NCI-H1417 treated with DMSO at 0.1 percent for 48 hours (cell line): ENCODE results near the gene SEMA4A.
"Not testable (repeated sequence)": the region's sequence is repeated elsewhere in the genome, so short reads cannot be mapped to it uniquely, and the experiment has no call there.

Source experiments
- DNase-seq: peaks from one replicate; lab custom pipeline; 2025; lab: John Stamatoyannopoulos, UW

Gene SEMA4A

DNA sequence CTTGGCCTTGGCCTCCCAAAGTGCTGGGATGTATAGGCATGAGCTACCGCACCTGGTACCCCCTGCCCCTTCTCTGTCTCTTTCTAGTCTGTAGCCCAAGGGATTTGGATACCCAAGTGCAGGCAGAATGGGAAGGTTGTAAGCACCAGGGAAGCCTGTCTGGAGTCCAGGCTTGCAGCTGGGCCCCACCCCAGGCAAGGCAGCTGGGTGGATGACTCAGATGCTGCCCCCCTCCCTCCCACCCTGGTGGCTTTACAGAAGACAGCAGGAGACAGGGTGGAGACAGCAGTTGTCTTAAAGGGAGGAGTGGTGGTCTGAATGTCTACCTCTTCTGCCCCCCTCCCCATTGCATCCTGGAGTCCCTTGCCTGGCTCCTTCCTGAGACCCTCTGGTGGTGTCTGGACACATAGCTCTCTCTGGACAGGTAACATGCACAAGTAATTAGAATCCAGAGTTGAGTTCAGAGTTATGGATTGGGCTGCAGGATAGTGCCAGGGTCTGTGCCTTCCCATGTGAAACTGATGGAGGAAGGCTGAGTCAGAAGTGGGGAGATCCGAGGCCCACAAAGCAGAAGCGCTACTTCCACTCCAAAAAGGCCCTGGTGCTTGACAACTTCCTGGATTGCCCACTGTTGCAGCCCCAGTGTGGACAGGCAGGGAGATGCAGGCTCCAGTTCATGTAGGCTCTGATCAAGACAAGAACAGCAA lies 33.7 kb upstream of the SEMA4A start:
- no peak for DNase-seq

DNA sequence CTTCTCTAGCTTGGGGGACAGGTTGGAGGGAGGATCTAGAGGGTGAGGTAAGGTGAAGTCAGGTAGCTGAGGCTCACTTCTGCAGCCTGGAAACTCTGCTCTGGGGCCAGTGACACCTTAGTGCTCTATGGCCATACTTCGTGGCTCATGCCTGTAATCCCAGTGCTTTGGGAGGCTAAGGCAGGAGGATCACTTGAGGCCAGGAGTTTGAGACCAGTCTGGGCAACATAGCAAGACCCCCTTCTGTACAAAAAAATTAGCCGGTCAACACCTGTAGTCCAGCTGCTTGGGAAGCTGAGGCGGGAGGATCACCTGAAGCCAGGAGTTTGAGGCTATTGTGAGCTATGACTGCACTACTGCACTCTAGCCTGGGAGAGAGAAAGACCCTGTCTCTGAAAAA lies 33.1 kb upstream of the SEMA4A start:
- DNase-seq = no peak

DNA sequence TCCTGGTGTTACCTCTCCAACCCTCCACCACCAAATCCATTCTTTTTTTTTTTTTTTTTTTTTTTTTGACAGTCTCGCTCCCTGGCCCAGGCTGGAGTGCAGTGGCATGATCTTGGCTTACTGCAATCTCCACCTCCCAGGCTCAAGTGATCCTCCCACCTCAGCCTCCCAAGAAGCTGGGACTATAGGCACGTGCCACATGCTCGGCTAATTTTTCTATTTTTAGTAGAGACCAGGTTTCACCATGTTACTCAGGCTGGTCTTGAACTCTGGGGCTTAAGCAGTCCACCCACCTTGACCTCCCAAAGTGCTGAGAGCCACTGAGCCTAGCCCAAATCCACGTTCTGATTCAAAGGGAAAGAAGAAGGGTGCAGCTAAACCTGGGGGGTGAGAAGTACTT lies 32.4 kb upstream of the SEMA4A start:
- not testable (repeated sequence) for DNase-seq

DNA sequence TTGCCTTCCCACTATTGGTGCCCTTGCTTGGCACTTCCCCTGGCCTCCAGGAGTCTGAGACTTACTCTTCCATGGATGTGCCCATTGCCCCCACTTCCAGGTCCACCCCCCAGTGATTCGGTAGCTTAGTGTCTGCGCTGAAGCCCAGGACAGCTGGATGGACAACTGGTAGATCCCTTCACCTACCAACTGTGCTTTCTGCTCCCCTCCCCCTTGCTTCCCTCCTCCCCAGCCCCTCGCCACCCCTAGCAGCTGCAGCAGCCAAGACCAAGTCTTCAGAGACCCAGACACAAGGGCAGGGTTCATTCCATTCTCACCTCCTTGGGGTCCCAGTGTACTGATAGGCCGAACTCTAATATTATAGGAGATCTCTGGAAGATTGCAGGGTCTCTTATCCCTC lies 31.9 kb upstream of the SEMA4A start:
- DNase-seq = no peak

DNA sequence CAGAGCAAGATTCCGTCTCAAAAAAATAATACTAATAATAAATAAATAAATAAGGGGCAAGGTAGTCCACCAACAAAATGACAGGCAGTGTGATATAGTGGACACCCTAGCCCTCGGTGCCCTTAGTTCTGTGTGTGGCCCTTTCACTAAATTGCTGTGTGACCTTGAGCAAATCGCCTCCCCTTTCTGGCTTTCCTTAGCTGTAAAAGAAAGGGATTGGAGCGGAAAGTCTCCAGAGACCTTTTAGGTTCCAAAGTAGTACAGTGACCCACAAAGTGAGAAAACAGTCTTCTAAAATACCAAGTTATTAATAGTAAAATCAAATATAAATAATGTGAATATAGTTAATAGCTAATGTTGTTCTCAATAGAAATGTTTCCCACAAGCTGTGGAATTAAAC lies 31.3 kb upstream of the SEMA4A start:
- DNase-seq = no peak

DNA sequence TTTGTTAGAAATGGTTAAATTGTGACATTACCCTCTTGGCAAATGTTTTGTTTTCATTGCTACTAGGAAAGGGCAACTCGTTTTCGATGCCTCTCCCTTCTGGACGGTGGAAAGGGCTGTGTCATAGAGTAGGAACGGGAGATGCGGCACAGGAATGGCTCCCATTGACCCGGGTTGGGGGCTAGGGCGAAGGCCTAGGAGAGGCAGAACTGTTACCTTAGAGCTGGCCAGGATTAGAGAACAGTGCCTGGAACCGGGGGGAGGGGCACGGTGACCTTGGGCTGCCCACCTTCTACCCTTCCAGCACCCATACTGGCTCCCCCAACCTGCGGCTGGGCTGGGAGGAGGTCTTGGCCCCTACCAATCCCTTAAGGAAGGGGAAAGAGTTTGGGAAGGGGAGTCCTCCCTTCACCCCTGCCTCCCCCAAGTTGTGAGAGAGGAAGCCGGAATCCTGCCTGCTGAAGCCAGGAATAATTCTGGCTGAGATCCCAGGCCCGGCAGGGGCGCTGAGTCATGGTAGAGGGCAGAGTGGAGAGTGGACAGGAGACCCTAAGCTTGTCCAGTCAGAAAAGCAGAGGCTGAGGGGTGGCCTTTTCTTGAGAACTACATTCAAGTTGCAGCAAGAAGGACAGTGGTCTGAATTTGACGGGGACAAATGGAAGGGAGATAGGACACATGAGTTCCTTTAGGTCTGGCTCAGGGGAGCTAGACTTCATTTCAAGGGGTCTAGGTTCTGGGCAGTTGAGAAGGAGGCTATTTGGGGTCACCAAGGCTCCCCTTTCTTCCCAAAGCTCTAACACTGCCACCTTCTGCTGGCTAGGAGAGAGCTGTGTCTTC lies 30.6 kb upstream of the SEMA4A start:
- DNase-seq = no peak

DNA sequence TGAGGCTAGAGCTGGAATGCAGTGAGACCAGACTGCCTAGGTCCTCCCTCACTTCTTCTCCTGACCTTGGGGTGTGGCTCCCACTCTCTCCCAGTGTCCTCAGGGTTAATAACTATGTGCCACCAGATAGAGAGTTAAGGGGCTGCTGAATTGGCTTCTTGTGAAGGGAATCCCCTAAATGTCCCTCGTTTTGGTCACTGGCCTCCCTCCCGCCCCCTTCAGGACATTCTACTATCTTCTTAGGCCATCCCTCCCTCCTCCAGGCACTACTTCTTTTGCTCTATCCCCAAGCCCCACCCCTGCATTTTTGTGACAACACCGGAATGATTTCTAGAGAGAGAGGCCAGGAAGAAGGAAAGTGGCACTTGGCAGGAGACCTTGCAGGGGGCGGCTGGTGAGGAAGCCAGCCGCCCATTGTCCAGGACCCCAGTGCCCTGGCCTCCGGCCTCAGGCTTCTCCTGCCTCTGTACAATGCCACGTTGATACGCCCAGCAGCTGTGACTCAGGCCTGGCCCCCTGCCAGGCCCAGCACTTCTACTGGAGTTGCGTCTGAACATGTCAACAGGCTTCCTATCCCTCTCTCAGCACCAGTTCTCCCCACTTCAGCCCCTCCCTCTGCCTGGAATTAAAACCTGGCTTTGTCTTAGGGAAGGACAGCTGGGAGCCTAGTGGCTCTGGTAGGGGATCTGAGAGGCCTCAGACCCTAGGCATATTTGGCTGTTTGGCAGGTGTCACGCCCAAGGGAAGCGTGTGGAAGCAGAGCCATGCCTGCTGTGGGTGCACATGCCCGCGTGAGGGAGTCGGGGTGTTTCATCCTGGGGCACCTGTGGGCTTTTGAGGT lies 29.8 kb upstream of the SEMA4A start:
- DNase-seq = peak; percentile 80

DNA sequence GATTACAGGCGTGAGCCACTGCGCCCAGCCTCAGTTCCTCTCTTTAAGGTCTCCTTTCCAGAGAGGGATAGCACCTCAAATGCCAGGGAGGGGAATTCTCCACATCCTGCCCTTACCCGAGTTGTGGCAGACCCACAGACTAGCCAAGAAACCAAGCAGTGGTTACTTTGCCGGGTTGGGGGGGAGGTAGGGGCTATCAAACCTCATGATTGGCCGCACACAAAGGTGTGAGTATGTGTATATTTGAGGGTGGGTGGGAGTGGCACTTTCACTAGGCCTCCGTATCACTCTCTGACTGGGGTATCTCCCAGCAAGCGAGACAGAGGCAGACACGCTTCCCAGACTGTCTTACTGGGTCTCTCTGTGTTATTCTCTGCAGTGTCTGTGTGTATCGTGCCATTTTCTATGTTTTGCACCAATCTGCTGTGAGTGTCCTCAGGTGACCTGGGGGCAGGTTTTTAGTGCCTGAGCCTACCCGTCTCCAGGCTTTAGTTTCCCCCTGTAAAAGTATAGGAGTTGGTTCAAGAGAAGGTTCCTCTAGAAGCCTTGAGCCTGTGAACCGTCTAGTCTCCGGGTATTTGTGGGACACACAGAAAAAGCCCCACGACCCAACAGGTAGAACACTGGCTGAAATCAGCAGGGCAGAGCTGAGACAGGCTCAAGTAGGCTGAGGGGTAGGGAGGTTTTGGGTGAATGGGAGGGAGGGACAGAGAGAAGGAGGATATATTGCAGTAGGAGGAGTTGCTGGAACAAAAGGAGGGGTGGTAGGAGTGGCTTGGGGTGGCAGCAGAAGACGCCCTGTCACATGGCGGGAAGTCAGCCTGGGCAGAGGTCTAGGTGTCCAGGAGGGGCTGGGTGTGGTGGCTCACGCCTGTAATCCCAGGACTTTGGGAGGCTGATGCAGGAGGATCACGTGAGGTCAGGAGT lies 28.6 kb upstream of the SEMA4A start:
- DNase-seq = no peak

DNA sequence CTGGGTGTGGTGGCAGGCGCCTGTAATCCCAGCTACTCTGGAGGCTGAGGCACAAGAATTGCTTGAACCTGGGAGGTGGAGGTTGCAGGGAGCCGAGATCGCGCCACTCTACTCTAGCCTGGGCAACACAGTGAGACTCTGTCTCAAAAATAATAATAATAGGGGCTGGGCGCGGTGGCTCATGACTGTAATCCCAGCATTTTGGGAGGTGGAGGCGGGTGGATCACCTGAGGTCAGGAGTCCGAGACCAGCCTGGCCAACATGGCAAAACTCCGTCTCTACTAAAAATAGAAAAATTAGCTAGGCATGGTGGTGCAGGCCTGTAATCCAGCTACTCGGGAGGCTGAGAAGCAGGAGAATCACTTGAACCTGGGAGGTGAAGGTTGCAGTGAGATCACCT lies 27.8 kb upstream of the SEMA4A start:
- DNase-seq = not testable (repeated sequence)

DNA sequence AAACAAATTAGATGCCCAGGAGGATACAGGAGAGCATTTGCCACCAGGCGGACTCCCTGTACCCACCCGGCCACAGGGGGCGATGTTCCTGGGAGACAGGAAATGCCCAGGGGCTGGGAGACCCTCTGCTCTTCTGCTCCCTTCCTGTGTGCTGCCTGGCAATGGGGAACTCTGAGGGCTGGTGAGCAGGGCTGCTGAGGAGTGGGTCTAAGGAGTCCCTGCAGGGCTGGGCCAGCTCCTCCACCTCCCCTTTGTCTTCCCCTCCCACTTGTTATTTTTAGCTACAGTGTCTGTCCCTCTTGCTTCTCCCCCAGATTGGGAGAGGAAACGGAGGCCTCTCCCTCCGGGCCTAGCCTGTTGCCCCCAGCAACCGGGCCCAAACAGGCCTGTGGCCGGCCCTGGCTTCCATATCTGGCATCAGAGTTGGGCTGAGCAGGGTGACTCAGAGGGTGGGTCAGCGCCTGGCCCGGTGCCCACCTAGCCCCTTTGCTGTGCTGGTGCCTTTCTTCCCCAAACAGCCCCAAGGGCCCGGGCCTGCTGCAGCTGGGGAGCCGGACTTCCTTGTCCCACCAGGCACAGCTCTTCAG lies 27.2 kb upstream of the SEMA4A start:
- no peak for DNase-seq

DNA sequence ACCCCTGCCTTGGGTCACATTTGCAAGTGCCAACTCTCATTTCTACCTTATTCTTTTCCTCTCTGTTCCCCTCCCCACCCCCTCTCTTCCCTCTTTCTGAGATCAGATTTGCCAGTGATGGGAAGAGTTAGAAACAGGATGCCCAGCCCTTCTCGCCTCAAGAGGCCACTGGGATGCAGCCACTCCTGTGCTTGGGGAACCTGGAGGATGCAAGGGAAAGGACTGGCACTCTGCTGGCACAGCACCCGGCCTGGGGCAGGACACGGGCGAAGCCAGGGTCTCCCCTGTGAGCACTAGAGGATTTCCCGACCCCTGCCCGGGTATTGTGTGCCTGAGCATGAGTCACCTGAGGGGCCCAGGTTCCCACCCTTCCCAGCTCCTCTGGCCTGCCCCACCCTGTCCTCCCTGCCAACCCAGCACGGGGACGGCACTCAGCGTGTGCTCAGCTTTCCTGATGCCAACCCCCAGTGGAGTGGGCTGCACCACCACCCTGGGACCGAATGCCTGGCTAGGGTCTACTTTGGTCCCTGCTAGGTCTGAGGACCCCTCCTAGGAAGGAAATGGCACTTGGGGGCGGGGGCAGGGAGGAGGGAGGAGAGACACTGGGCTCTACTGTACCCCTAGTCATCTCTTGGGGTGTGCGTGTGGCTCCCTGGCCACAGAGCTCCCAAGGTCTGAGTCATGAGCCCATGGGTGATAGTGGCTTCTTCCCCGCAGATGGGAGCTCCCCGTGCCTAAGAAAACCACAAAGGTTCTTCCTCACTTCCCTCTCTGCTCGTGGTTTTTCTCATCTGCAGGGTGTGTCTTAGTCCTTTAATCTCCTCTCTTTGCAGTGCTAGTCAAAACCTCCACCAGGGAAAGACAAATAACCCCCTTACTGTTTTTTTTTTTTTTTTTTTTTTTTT lies 26.5 kb upstream of the SEMA4A start:
- no peak for DNase-seq

DNA sequence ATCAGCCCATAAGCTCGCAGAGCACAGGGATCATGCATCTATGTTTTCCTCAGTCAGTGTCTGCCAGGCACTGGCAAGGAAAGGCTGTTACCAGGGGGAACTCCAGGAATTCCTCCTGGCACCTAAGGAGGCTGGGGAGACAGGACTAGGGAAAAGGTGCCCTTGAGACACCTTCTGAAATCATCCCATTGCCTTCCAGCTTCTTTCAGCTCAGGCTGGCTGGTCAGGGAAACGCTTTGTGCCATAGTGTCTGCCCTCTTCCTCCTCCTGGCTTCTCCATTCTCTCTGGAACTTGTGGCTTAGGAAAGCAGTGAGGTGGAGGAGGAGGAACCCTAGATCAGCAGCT lies 25.1 kb upstream of the SEMA4A start:
- no peak for DNase-seq

DNA sequence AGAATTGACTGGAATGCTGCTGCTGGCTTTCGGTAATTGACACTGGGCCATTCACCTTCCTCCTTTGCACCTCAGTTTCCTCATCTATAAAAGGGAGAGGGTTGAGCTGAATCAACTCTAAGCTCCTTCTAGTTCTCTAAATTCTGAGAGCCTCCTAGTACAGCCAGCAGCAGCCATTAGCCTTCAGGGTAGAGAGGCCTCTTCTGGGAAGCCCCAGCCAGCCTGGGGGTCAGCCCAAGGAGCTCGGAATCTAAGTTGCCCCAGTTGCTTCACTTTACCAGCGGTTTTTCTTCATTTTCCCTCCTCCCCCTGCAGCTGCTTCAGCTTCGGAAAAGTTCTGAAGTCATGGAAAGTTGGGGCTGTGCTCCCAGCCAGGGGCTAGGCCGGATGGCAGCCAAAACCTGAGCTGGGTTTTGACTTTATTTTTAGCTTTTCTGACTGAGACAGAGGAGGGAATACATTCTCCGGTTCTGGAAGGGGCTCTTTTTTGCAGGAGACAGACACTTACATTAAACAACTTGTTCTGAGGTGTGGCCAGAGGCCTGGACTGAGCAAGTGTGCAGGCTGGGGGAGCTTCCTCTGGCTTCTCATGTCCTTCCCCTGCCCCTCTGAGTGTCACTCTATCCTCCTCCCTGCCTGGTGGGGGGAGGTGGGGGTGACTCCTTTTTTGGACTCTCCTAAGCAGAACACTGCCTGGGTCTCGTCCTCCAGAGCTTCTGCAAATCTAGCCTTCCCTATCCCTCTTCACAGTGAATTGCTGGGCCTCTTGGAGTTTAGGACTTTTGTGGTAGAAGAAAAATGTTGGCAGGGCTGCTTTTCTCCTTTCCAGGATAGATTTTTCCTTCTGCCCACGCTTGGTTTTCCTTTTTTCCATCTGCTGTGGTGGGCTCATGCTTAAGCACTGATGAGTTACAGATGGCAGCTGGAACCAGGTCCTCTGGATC lies 24.5 kb upstream of the SEMA4A start:
- no peak for DNase-seq

DNA sequence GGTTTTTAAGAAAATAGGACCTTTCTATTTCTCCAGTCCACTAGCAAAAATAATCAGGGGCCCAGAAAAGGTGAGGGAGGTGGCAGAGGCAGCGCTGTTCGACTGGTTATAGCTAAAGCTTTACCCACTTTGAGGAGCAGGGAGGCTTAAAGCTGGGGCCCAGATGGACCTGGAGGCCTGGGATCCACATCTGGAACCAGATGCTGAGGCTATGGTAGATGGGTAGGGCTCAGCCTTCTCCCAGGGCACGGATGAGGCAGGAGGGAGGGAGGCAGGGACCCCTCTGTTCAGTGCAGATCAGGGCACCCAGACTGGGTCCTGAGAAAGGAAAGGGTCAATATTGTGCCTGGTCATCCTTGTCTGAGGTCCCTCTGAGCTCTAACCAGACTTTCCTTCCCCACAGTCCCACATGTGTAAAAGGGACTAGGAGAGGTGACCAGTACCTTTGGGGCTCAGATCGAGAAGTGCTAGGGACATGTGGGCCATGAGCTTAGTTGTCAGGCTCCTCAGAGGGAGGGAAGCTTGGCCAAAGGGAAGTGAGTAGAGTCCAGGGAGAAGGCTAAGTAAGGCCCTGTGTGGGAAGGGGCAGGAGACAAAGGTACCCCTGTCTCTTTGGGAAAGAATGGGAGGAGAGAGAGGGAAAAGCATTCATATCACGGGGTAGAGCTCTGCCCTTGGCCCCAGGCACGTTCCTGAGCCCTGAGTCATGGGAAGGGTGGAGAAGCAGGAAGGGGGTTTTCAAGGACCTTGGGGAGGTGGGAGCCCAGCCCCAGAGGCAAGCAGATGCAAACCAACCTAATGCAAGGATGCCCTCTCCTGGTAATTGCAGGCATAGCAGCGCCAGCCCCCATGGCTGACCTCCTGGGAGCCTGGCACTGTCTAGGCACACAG lies 23.5 kb upstream of the SEMA4A start:
- DNase-seq = peak; percentile 12

DNA sequence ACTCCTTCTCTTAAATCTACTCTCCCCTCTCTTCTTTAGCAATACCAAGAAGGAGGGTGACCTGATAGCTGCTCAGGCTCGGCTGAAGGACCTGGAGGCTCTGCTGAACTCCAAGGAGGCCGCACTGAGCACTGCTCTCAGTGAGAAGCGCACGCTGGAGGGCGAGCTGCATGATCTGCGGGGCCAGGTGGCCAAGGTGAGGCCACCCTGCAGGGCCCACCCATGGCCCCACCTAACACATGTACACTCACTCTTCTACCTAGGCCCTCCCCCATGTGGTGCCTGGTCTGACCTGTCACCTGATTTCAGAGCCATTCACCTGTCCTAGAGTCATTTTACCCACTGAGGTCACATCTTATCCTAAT lies 22.8 kb upstream of the SEMA4A start:
- DNase-seq = no peak

DNA sequence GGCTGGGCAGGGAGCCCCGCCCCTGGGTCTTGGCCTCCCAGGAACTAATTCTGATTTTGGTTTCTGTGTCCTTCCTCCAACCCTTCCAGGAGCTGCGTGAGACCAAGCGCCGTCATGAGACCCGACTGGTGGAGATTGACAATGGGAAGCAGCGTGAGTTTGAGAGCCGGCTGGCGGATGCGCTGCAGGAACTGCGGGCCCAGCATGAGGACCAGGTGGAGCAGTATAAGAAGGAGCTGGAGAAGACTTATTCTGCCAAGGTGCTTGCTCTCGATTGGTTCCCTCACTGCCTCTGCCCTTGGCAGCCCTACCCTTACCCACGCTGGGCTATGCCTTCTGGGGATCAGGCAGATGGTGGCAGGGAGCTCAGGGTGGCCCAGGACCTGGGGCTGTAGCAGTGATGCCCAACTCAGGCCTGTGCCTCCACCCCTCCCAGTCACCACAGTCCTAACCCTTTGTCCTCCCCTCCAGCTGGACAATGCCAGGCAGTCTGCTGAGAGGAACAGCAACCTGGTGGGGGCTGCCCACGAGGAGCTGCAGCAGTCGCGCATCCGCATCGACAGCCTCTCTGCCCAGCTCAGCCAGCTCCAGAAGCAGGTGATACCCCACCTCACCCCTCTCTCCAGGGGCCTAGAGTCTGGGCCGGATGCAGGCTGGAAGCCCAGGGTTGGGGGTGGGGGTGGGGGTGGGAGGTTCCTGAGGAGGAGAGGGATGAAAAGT lies 18.5 kb upstream of the SEMA4A start:
- no peak for DNase-seq
